ELR (cell line): ENCODE measurements around the gene DCUN1D5.
A peak's percentile ranks its signal among the peaks of the same experiment; 100 is the strongest.
"Not testable (repeated sequence)": the region's sequence is repeated elsewhere in the genome, so short reads cannot be mapped to it uniquely, and the experiment has no call there.

Source experiments
- DNase-seq: peaks from one replicate; pipeline ENCODE4 v3.0.0-alpha.2; 2015; ENCODE audit warnings: low read depth

DCUN1D5 gene

GRCh38 chr11:103055221-103055890 lies 36.6 kb downstream of the DCUN1D5 start:
- DNase-seq, result peak; percentile 78

GRCh38 chr11:103053997-103054396 lies 38.0 kb downstream of the DCUN1D5 start:
- DNase-seq, result no peak

- peak; percentile 69 for DNase-seq
These were observed 40.0 kb downstream of the DCUN1D5 start for GRCh38 chr11:103051981-103052380.

GRCh38 chr11:103051151-103051801 lies 40.7 kb downstream of the DCUN1D5 start:
- peak; percentile 26 for DNase-seq

DNA sequence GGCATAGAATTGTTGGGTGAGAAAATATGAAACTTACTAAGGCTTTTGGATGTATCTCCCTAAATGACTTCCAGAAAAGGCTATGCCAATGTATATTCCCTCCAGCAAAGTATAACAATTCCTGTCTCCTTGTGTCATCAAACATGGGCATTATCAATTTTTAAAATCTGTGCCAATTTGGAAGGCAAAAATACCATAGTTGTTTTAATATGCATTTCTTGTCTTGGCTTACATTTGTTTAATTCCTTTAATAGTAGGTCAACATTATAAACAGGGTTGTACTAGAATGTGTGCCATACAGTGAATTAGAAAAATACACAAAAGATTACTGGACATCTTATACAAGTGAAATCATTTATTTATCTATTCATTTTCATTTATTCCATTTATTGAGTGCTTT lies 41.6 kb downstream of the DCUN1D5 start:
- no peak for DNase-seq

- DNase-seq, result peak; percentile 13
These were observed 44.1 kb downstream of the DCUN1D5 start for GRCh38 chr11:103047837-103048236.

DNA sequence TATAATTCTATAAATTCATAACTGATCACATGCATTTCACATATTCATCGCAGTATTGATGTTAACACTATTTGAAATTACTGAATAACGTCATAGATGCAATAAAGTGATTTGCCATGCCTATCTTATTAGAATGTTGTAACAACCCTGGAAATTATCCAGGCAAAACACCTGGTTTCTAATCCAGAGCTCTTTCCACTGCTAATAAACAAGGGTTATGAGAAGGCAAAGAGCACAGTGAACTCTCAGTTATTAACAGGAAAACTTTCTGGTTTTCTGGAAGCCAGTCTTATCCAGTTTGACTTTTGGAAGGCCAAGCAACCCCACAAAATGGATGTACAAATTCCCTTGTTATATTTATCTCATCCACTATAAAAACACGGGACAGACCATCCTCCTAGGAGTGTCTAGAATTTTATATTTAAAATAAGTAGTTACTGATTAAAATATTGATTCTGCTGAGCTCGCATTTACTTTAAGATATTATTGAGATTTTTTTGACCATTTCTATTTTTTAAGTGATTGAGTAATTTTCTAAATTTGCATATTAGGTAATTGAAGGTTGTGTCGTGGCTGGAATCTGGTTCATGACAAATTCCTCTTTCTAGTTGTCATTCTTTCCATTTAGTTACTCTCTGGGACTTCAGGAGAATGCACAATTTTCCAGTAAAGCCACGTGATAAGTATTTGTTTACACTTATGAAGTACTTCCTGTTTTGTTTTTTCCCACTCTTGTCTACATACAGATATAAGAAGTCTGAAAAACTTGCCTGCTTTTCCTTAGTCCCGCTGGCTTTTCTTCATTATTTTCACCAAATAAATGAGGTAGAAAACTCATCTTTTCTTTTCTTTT lies 47.9 kb downstream of the DCUN1D5 start:
- no peak for DNase-seq

- DNase-seq, result no peak
These were observed 49.8 kb downstream of the DCUN1D5 start for GRCh38 chr11:103042161-103042560.

DNA sequence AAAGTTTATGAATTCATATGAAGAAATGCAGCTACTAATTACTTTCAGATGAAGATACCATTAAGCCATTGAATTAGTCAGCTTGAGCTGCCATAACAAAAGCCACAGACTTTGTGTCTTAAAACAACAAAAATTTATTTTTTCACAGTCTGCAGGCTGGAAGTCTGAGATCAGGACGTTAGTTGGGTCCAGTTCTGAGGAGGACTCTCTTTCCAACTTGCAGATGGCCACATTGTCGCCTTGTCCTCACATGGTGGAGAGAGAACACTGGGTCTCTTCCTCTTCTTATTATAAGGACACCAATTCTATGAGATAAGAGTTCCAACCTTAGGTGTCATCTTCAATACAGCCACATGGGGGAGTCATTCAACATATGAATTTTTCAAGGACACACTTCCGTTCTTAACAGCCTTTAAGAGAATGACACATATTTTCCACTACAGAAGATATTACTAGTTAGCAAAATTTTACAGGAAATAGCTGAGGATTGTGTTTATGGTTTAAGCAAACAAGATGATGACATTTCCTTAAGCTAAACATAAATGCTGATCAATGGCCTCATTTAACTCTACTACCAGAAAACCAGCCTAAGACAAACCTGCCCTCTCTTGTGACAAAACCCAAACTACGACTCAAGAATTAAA lies 56.0 kb downstream of the DCUN1D5 start:
- peak; percentile 94 for DNase-seq

GRCh38 chr11:103035216-103035615 lies 56.7 kb downstream of the DCUN1D5 start:
- no peak for DNase-seq

DNA sequence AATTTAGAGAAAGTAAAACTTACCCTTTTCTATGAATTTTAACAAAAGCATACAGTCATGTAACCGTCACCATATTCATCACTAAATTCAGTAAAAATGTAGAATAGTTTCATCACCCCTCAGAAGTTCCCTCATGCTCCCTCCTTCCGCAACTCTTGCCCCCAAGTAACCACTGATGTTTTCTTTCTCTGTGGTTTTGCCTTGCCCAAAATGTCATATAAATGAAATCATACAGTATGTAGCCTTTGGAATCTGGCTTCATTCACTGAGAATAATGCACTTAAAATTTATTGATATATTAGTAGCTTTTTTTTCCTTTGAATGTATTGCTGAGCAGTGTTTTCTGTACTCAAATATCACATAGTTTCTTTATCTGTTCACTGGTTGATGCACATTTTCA lies 60.1 kb downstream of the DCUN1D5 start:
- DNase-seq, result peak; percentile 13

- peak; percentile 43 for DNase-seq
These were observed 62.6 kb downstream of the DCUN1D5 start for GRCh38 chr11:103029401-103029800.

DNA sequence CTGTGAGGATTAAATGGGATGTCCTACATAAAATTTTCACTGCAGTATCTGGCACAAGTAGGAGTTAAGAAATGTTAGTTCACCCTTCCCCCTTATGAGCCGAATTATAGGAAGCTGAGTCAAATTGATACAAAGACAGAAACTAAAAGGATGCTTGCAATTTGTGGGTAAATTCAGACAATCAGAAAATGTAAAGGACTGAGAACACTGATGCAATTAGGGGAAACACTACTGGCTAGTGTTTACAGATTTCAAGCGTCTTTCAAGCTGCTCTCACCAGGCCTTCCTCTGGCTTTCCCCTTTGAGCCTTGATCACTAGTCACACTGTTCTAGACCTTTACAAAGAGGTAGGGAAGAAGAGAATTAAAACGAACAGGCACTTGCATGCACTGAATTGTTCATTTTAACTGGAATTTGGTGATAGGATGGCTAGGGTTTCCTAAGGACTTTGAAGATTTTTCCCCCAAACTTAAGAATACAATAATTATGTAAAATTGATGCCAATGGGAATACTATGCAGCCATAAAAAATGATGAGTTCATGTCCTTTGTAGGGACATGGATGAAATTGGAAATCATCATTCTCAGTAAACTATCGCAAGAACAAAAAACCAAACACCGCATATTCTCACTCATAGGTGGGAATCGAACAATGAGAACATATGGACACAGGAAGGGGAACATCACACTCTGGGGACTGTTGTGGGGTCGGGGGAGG lies 63.5 kb downstream of the DCUN1D5 start:
- not testable (repeated sequence) for DNase-seq

GRCh38 chr11:103024086-103024485 lies 67.9 kb downstream of the DCUN1D5 start:
- DNase-seq, result no peak

DNA sequence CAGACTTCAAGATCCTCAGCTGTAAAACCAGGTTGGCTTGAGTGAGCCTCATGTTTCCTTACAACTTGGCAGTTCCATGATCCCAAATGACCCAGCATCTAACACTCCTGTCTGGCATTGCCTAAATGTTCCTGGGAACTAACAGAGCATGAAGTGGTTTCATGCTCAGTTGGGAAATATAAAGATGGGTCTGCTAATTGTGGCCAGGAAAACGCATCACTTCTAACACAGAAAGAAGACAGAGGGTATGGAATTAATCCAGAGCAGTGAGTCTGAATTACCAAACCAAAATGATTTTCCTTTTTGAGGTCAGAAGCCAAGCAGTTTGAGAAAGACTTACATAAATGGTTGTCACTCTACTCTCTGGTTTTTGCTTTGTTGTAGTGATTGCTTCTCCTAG lies 75.9 kb downstream of the DCUN1D5 start:
- DNase-seq, result no peak

DNA sequence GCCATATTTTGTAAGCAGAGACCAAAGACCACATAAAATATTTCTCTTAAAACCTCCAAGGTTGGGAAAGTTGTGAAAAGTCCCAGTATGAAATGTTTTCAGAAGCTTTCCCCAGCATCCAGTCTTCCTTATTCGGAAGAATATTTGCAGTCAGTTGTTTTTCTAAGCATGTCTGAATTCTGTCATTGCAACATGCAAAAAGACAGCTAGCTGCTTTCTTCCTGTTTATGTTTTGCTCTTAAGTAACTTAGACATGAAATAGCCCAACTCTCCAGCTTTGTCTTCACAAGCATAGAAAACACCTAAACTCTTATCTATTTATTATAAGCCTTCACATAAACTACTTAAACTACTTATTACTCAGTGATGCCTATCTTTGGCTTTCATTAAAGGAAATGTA lies 78.5 kb downstream of the DCUN1D5 start:
- DNase-seq, result no peak
